HEK293 (cell line): ENCODE data around the gene RBP4.

Experiments used
- BCL6B ChIP-seq: fragments of 450-650 bp; formaldehyde crosslinking; IDR thresholded peaks from 2 replicates; pipeline ENCODE4 v1.5.1; 2017; ENCODE audit warnings: missing biosample characterization, missing genetic modification characterization
- FEZF1 ChIP-seq: fragments of 450-650 bp; formaldehyde crosslinking; IDR thresholded peaks from 2 replicates; pipeline ENCODE4 v1.5.1; 2016; ENCODE audit warnings: missing biosample characterization, missing genetic modification characterization
- HOXA7 ChIP-seq: sonication (generic); formaldehyde crosslinking; IDR thresholded peaks from 2 replicates; pipeline ENCODE4 v1.8.1; 2022; ENCODE audit warnings: missing genetic modification reagents, borderline replicate concordance
- PRDM1 ChIP-seq: fragments of 450-650 bp; formaldehyde crosslinking; IDR thresholded peaks from 2 replicates; pipeline ENCODE4; 2016; ENCODE audit warnings: missing biosample characterization, missing genetic modification characterization
- SCRT1 ChIP-seq: fragments of 450-650 bp; formaldehyde crosslinking; IDR thresholded peaks from 2 replicates; pipeline ENCODE4 v1.5.1; 2016; ENCODE audit warnings: missing biosample characterization, missing genetic modification characterization, borderline replicate concordance
- SETDB1 ChIP-seq: IDR thresholded peaks from one replicate; pipeline ENCODE4 v1.6.1; 2017; ENCODE audit warnings: mild to moderate bottlenecking, low read length, moderate library complexity, mixed read lengths; ENCODE audit not compliant: insufficient read length
- SP2 ChIP-seq: fragments of 450-650 bp; formaldehyde crosslinking; IDR thresholded peaks from 2 replicates; pipeline ENCODE4 v1.5.1; 2016; ENCODE audit warnings: missing biosample characterization, missing genetic modification characterization
- SP3 ChIP-seq: fragments of 450-650 bp; formaldehyde crosslinking; IDR thresholded peaks from 2 replicates; pipeline ENCODE4 v1.5.1; 2016; ENCODE audit warnings: missing biosample characterization, missing genetic modification characterization
- SP7 ChIP-seq: fragments of 450-650 bp; formaldehyde crosslinking; IDR thresholded peaks from 2 replicates; pipeline ENCODE4 v1.5.1; 2016; ENCODE audit warnings: missing biosample characterization, missing genetic modification characterization
- TCF7L2 ChIP-seq: IDR thresholded peaks from 2 replicates; pipeline ENCODE4 v1.6.1; 2011; ENCODE audit warnings: low read depth, mild to moderate bottlenecking, inconsistent platforms, low read length, moderate library complexity, borderline replicate concordance
- TSHZ1 ChIP-seq: fragments of 450-650 bp; formaldehyde crosslinking; IDR thresholded peaks from 2 replicates; pipeline ENCODE4 v1.5.1; 2016; ENCODE audit warnings: missing biosample characterization, missing genetic modification characterization, borderline replicate concordance
- ZNF169 ChIP-seq: fragments of 450-650 bp; formaldehyde crosslinking; IDR thresholded peaks from 2 replicates; pipeline ENCODE4 v1.5.1; 2016; ENCODE audit warnings: missing biosample characterization, missing genetic modification characterization
- ZNF174 ChIP-seq: fragments of 450-650 bp; formaldehyde crosslinking; IDR thresholded peaks from 2 replicates; pipeline ENCODE4 v1.5.0; 2017; ENCODE audit warnings: missing biosample characterization, mild to moderate bottlenecking, missing genetic modification characterization
- ZNF214 ChIP-seq: fragments of 450-650 bp; formaldehyde crosslinking; IDR thresholded peaks from 2 replicates; pipeline ENCODE4 v1.5.1; 2017; ENCODE audit warnings: missing biosample characterization, mild to moderate bottlenecking, missing genetic modification characterization, borderline replicate concordance
- ZNF302 ChIP-seq: fragments of 450-650 bp; formaldehyde crosslinking; IDR thresholded peaks from 2 replicates; pipeline ENCODE4 v1.5.1; 2016; ENCODE audit warnings: missing biosample characterization, missing genetic modification characterization, low read depth
- ZNF311 ChIP-seq: fragments of 450-650 bp; formaldehyde crosslinking; IDR thresholded peaks from 2 replicates; pipeline ENCODE4 v1.5.1; 2017; ENCODE audit warnings: missing biosample characterization, missing genetic modification characterization, borderline replicate concordance
- ZNF324 ChIP-seq: fragments of 450-650 bp; formaldehyde crosslinking; IDR thresholded peaks from 2 replicates; pipeline ENCODE4 v1.5.1; 2016; ENCODE audit warnings: missing biosample characterization, missing genetic modification characterization
- ZNF341 ChIP-seq: fragments of 450-650 bp; formaldehyde crosslinking; IDR thresholded peaks from 2 replicates; pipeline ENCODE4; 2016; ENCODE audit warnings: low read depth, missing biosample characterization, missing genetic modification characterization
- ZNF37A ChIP-seq: fragments of 450-650 bp; IDR thresholded peaks from 2 replicates; pipeline ENCODE4 v1.5.1; 2018; ENCODE audit warnings: missing biosample characterization, missing genetic modification characterization
- ZNF394 ChIP-seq: fragments of 450-650 bp; formaldehyde crosslinking; IDR thresholded peaks from 2 replicates; pipeline ENCODE4 v1.5.1; 2016; ENCODE audit warnings: missing biosample characterization, missing genetic modification characterization, mild to moderate bottlenecking, moderate library complexity, borderline replicate concordance
- ZNF518A ChIP-seq: fragments of 450-650 bp; formaldehyde crosslinking; conservative IDR thresholded peaks from 2 replicates; pipeline ENCODE4 v1.5.1; 2016; ENCODE audit warnings: low read depth, missing biosample characterization, missing genetic modification characterization
- ZNF530 ChIP-seq: fragments of 450-650 bp; formaldehyde crosslinking; IDR thresholded peaks from 2 replicates; pipeline ENCODE4 v1.5.1; 2016; ENCODE audit warnings: low read depth, missing biosample characterization, missing genetic modification characterization
- ZNF548 ChIP-seq: fragments of 450-650 bp; formaldehyde crosslinking; IDR thresholded peaks from 2 replicates; pipeline ENCODE4 v1.5.1; 2016; ENCODE audit warnings: missing biosample characterization, missing genetic modification characterization
- ZNF610 ChIP-seq: fragments of 450-650 bp; formaldehyde crosslinking; IDR thresholded peaks from 2 replicates; pipeline ENCODE4 v1.5.1; 2016; ENCODE audit warnings: missing biosample characterization, missing genetic modification characterization, borderline replicate concordance
- ZNF701 ChIP-seq: fragments of 450-650 bp; formaldehyde crosslinking; IDR thresholded peaks from 2 replicates; pipeline ENCODE4 v1.5.1; 2016; ENCODE audit warnings: missing biosample characterization, missing genetic modification characterization
- ZNF776 ChIP-seq: fragments of 450-650 bp; formaldehyde crosslinking; IDR thresholded peaks from 2 replicates; pipeline ENCODE4 v1.5.0; 2017; ENCODE audit warnings: missing biosample characterization, missing genetic modification characterization, borderline replicate concordance
- ZSCAN23 ChIP-seq: fragments of 450-650 bp; formaldehyde crosslinking; IDR thresholded peaks from 2 replicates; pipeline ENCODE4 v1.5.1; 2016; ENCODE audit warnings: missing biosample characterization, missing genetic modification characterization
- TF ChIP-seq, protein P1 (sequence below): fragments of 450-650 bp; formaldehyde crosslinking; IDR thresholded peaks from 2 replicates; pipeline ENCODE4 v1.5.1; 2016; ENCODE audit warnings: missing biosample characterization, missing genetic modification characterization

RBP4 gene

DNA sequence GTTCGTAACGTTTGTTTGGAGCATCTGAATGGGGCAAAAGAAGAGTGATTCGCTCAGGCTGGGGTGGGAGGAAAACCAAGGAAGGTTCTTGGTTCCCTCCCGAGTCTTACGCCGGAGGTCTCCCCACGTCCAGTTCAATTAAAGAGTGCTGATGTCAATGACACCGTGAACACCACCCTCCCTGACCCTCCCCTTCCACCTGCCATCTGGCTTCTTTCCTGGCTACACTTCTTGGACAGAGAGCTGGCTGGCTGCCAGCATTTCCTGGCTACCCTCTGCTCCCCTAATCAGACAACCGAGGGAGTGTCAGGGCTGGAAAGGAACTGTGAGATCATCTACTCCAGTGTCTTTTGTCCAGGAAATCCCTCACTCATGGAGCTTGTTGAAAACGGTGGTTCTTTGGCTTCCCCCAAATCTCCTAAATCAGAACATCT, 58.7 kb downstream of the RBP4 start (continued):
- TF ChIP-seq ZNF37A (tag by site-specific recombination): peak; percentile 70; the same call in 1 of the 2 replicates
- no peak; the same call in 1 of the 2 replicates for TF ChIP-seq SP3 (tag by site-specific recombination)
- TF ChIP-seq FEZF1 (tag by site-specific recombination): no peak
- TF ChIP-seq ZNF394 (tag by site-specific recombination): no peak; the same call in 1 of the 2 replicates
- TF ChIP-seq SP7 (tag by site-specific recombination): peak; percentile 79
- TF ChIP-seq PRDM1 (tag by site-specific recombination): peak; percentile 35; the same call in 1 of the 2 replicates
- no peak for TF ChIP-seq ZNF610
- TF ChIP-seq, protein P1, sequence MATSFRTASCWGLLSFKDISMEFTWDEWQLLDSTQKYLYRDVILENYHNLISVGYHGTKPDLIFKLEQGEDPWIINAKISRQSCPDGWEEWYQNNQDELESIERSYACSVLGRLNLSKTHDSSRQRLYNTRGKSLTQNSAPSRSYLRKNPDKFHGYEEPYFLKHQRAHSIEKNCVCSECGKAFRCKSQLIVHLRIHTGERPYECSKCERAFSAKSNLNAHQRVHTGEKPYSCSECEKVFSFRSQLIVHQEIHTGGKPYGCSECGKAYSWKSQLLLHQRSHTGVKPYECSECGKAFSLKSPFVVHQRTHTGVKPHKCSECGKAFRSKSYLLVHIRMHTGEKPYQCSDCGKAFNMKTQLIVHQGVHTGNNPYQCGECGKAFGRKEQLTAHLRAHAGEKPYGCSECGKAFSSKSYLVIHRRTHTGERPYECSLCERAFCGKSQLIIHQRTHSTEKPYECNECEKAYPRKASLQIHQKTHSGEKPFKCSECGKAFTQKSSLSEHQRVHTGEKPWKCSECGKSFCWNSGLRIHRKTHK (tag by site-specific recombination): no peak
- TF ChIP-seq ZNF518A (tag by site-specific recombination): no peak; the same call in 1 of the 2 replicates
- no peak for TF ChIP-seq SCRT1 (tag by site-specific recombination)
- TF ChIP-seq BCL6B (tag by site-specific recombination): peak; percentile 81
- TF ChIP-seq ZNF548: no peak
- TF ChIP-seq ZNF302 (tag by site-specific recombination): no peak
- TF ChIP-seq ZNF530 (tag by site-specific recombination): no peak
- TF ChIP-seq ZNF169: no peak
- no peak for TF ChIP-seq TSHZ1 (tag by site-specific recombination)
- no peak for TF ChIP-seq ZSCAN23
- 0 out of 2 replicates have a peak, but pooled peaks have one; percentile 29 for TF ChIP-seq SP2 (tag by site-specific recombination)
- TF ChIP-seq TCF7L2: no peak
- no peak for TF ChIP-seq ZNF214
- TF ChIP-seq HOXA7 (CRISPR knock-in tag): no peak
- 0 out of 2 replicates have a peak, but pooled peaks have one; percentile 14 for TF ChIP-seq ZNF324 (tag by site-specific recombination)
- TF ChIP-seq ZNF341: no peak
- TF ChIP-seq ZNF701 (tag by site-specific recombination): no peak
- TF ChIP-seq ZNF311: no peak
- no peak for TF ChIP-seq SETDB1
- TF ChIP-seq ZNF776 (tag by site-specific recombination): no peak
- no peak for TF ChIP-seq ZNF174
